ENCODE measurements around the gene TSPAN11.

Gene TSPAN11

DNA sequence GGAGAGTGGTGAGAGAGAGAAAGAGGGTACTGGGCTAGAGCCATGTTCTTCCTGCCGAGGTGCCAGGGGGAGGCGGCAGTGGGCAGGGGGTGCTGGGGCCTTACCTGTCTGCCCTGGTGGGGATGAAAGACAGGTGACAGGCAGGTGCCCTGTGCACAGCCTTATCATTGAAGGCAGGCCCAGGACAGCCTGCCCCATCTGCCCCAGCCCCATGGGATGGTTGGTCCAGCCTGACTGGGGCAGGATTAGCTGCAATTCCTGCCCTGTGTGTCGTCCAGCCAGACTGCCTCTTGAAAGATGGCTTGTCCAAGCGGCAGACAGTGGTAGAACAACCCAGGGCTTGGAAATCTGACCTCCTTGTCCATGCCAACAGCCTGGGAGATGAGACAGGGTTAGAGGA is 67.2 kb downstream of the TSPAN11 start:
- H3K27me3 ChIP-seq, result no peaks in the 10 kb centered on the region
- no peak overlapping the region for H3K27ac ChIP-seq
- H3K9me3 ChIP-seq, result no peaks in the 10 kb centered on the region
- intact Hi-C loops (cut with DNase I; ENCODE audit: low total_unique reads), result no loop called here
- H3K4me1 ChIP-seq, result peaks cover 0 to 4% (median 0%) of the 10 kb centered on the region in 4 donors
- H3K4me3 ChIP-seq, result no peak overlapping the region
- no peak for TF ChIP-seq CTCF (IDR thresholded peaks at IDR 0.05)
- DNase-seq, result no peak
- H3K36me3 ChIP-seq, result no peaks in the 10 kb centered on the region

- H3K27ac ChIP-seq, result no peak overlapping the region
- TF ChIP-seq CTCF (IDR thresholded peaks at IDR 0.05), result no peak
- H3K4me3 ChIP-seq, result no peak overlapping the region
- intact Hi-C loops (cut with DNase I; ENCODE audit: low total_unique reads), result no loop called here
- H3K9me3 ChIP-seq, result no peaks in the 10 kb centered on the region
- no peaks in the 10 kb centered on the region for H3K27me3 ChIP-seq
- H3K36me3 ChIP-seq, result no peaks in the 10 kb centered on the region
- no peaks in the 10 kb centered on the region for H3K4me1 ChIP-seq
- no peak for DNase-seq
Observed at GRCh38 chr12:30994274-30994673, 67.7 kb downstream of the TSPAN11 start.

GRCh38 chr12:30996255-30996654 is 69.7 kb downstream of the TSPAN11 start:
- TF ChIP-seq CTCF (IDR thresholded peaks at IDR 0.05), result no peak
- H3K4me3 ChIP-seq, result no peak overlapping the region
- intact Hi-C loops (cut with DNase I; ENCODE audit: low total_unique reads), result no loop called here
- H3K4me1 ChIP-seq, result no peaks in the 10 kb centered on the region
- H3K36me3 ChIP-seq, result no peaks in the 10 kb centered on the region
- no peaks in the 10 kb centered on the region for H3K27me3 ChIP-seq
- no peak for DNase-seq
- no peak overlapping the region for H3K27ac ChIP-seq
- H3K9me3 ChIP-seq, result no peaks in the 10 kb centered on the region

DNA sequence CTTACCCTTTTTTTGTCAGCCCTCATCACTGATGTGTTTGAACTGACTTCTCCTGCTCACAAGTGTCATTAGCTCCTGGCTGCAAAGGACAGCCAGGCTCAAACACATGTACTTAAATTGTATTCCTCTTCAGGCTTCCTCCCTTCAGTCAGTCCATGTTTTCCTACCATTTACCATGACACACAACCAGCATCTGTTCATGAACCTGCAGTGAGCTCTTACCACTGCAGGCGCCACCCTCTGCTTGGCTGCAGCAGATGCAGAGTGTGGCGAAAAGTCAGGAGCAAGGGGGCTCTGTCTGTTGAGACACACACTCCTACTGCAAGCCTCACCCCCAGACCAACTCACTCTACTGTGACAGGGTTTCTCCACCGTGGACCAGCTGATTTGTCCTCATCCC is 70.2 kb downstream of the TSPAN11 start:
- no peaks in the 10 kb centered on the region for H3K9me3 ChIP-seq
- H3K36me3 ChIP-seq, result no peaks in the 10 kb centered on the region
- H3K27me3 ChIP-seq, result no peaks in the 10 kb centered on the region
- TF ChIP-seq CTCF (IDR thresholded peaks at IDR 0.05), result no peak
- no peak overlapping the region for H3K27ac ChIP-seq
- no peak for DNase-seq
- intact Hi-C loops (cut with DNase I; ENCODE audit: low total_unique reads), result no loop called here
- no peak overlapping the region for H3K4me3 ChIP-seq
- no peaks in the 10 kb centered on the region for H3K4me1 ChIP-seq

- Histone ChIP-seq H3K9me3 (no peaks in the 10 kb centered on the region), H3K4me3 (no peak overlapping the region), H3K27me3 (no peaks in the 10 kb centered on the region), H3K27ac (no peak overlapping the region), H3K4me1 (no peaks in the 10 kb centered on the region), H3K36me3 (no peaks in the 10 kb centered on the region)
- intact Hi-C loops (cut with DNase I; ENCODE audit: low total_unique reads), result no loop called here
- DNase-seq, result no peak
- TF ChIP-seq CTCF (IDR thresholded peaks at IDR 0.05), result no peak
Observed at GRCh38 chr12:30997685-30998440, 71.3 kb downstream of the TSPAN11 start.

DNA sequence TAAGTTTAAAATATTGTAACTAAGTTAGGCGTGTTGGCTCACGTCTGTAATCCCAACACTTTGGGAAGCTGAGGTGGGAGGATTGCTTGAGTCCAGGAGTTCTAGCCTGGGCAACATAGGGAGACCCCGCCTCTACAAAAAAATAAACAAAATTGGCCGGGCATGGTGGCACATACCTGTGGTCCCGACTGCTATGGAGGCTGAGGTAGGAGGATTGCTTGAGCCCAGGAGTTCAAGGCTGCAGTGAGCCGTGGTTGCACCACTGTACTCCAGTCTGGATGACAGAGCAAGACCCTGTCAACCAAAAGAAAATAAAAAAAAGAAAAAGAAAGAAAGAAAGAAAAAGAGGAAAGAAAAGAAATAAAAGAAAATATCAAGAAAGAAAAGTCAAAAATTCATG is 72.5 kb downstream of the TSPAN11 start:
- TF ChIP-seq CTCF (IDR thresholded peaks at IDR 0.05), result no peak
- H3K9me3 ChIP-seq, result no peaks in the 10 kb centered on the region
- H3K27me3 ChIP-seq, result no peaks in the 10 kb centered on the region
- no peak overlapping the region for H3K4me3 ChIP-seq
- no peaks in the 10 kb centered on the region for H3K4me1 ChIP-seq
- H3K36me3 ChIP-seq, result no peaks in the 10 kb centered on the region
- intact Hi-C loops (cut with DNase I; ENCODE audit: low total_unique reads), result no loop called here
- no peak overlapping the region for H3K27ac ChIP-seq
- no peak for DNase-seq
